ENCODE results near the gene MOAP1.

MOAP1 gene

GRCh38 chr14:93186466-93186865, 1.8 kb upstream of the MOAP1 start:
- DNase-seq = no peak
- H3K9ac ChIP-seq (ENCODE audit: low read depth, low read length) = peak overlapping the region; percentile 42

GRCh38 chr14:93185349-93185720, 638 bp upstream of the MOAP1 start:
- Histone ChIP-seq H3K4me3 (ENCODE audit: low read depth in 1 of 2, low read length in 2 of 2) (peak overlapping the region; percentile 85 to 99), H3K4me1 (ENCODE audit: insufficient read depth, low read length) (peaks cover 25% of the 10 kb centered on the region), H3K36me3 (ENCODE audit: insufficient read depth, low read length) (peaks cover 41% of the 10 kb centered on the region), H3K9me3 (ENCODE audit: insufficient read depth, low read length, severe bottlenecking) (no peaks in the 10 kb centered on the region), H4K20me1 (ENCODE audit: insufficient read depth, low read length) (peaks cover 32% of the 10 kb centered on the region), H3K79me2 (ENCODE audit: insufficient read depth, low read length) (peaks cover 50% of the 10 kb centered on the region), H3K27me3 (ENCODE audit: insufficient read depth, low read length, poor library complexity) (no peaks in the 10 kb centered on the region), H3K9ac (ENCODE audit: low read depth, low read length) (peak overlapping the region; percentile 99), H3K27ac (ENCODE audit: low read length) (peak overlapping the region; percentile 80), H3K4me2 (ENCODE audit: insufficient read depth, low read length) (peak overlapping the region; percentile 83), H2AFZ (ENCODE audit: low read depth, low read length) (peak overlapping the region; percentile 83)
- TF ChIP-seq EZH2 (IDR thresholded peaks at IDR 0.05; ENCODE audit: borderline replicate concordance, low read depth, low read length, severe bottlenecking) (no peak), CTCF (IDR thresholded peaks at IDR 0.05; ENCODE audit: borderline replicate concordance, extremely low read depth, low read length, poor library complexity, severe bottlenecking) (no peak)
- ATAC-seq (ENCODE audit: insufficient read depth, low read depth) (no peak), DNase-seq (no peak)

More at GRCh38 chr14:93186466-93186865, 1.8 kb upstream of the MOAP1 start:
- Histone ChIP-seq H3K27me3 (ENCODE audit: insufficient read depth, low read length, poor library complexity) (no peaks in the 10 kb centered on the region), H3K4me3 (ENCODE audit: low read depth in 1 of 2, low read length in 2 of 2) (peak overlapping the region in 1 of 2 experiments; percentile 99; a peak in 2 of 4 replicates), H3K9me3 (ENCODE audit: insufficient read depth, low read length, severe bottlenecking) (no peaks in the 10 kb centered on the region), H4K20me1 (ENCODE audit: insufficient read depth, low read length) (peaks cover 32% of the 10 kb centered on the region), H3K36me3 (ENCODE audit: insufficient read depth, low read length) (peaks cover 41% of the 10 kb centered on the region), H3K79me2 (ENCODE audit: insufficient read depth, low read length) (peaks cover 50% of the 10 kb centered on the region), H2AFZ (ENCODE audit: low read depth, low read length) (no peak overlapping the region), H3K27ac (ENCODE audit: low read length) (no peak overlapping the region), H3K4me1 (ENCODE audit: insufficient read depth, low read length) (peaks cover 25% of the 10 kb centered on the region), H3K4me2 (ENCODE audit: insufficient read depth, low read length) (peak overlapping the region; percentile 83)
- no peak for ATAC-seq (ENCODE audit: insufficient read depth, low read depth)
- TF ChIP-seq CTCF (IDR thresholded peaks at IDR 0.05; ENCODE audit: borderline replicate concordance, extremely low read depth, low read length, poor library complexity, severe bottlenecking) = no peak
- TF ChIP-seq EZH2 (IDR thresholded peaks at IDR 0.05; ENCODE audit: borderline replicate concordance, low read depth, low read length, severe bottlenecking) = no peak

GRCh38 chr14:93183596-93184317, 940 bp downstream of the MOAP1 start:
- TF ChIP-seq EZH2 (IDR thresholded peaks at IDR 0.05; ENCODE audit: borderline replicate concordance, low read depth, low read length, severe bottlenecking) (no peak), CTCF (IDR thresholded peaks at IDR 0.05; ENCODE audit: borderline replicate concordance, extremely low read depth, low read length, poor library complexity, severe bottlenecking) (no peak)
- H3K27ac ChIP-seq (ENCODE audit: low read length) = peak overlapping the region; percentile 96

More at GRCh38 chr14:93183596-93184317, 940 bp downstream of the MOAP1 start:
- H3K4me2 ChIP-seq (ENCODE audit: insufficient read depth, low read length) = peak overlapping the region; percentile 78
- no peaks in the 10 kb centered on the region for H3K9me3 ChIP-seq (ENCODE audit: insufficient read depth, low read length, severe bottlenecking)
- H3K79me2 ChIP-seq (ENCODE audit: insufficient read depth, low read length) = peaks cover 50% of the 10 kb centered on the region
- peaks cover 32% of the 10 kb centered on the region for H4K20me1 ChIP-seq (ENCODE audit: insufficient read depth, low read length)
- peak overlapping the region; percentile 85 to 99 for H3K4me3 ChIP-seq (ENCODE audit: low read depth in 1 of 2, low read length in 2 of 2)
- H2AFZ ChIP-seq (ENCODE audit: low read depth, low read length) = peak overlapping the region; percentile 95
- peaks cover 25% of the 10 kb centered on the region for H3K4me1 ChIP-seq (ENCODE audit: insufficient read depth, low read length)
- DNase-seq (peak; percentile 32), ATAC-seq (ENCODE audit: insufficient read depth, low read depth) (no peak)
- peak overlapping the region; percentile 99 for H3K9ac ChIP-seq (ENCODE audit: low read depth, low read length)
- peaks cover 36% of the 10 kb centered on the region for H3K36me3 ChIP-seq (ENCODE audit: insufficient read depth, low read length)
- H3K27me3 ChIP-seq (ENCODE audit: insufficient read depth, low read length, poor library complexity) = no peaks in the 10 kb centered on the region

Data from DND-41 (cell line).